HG02973 (cell line): ENCODE data around the gene HINT2.
A peak's percentile ranks its signal among the peaks of the same experiment; 100 is the strongest.

ENCODE experiments used
- ATAC-seq: cut with Tn5 transposase; IDR thresholded peaks from one replicate; pipeline ENCODE4 v1.9.1; 2021; ENCODE audit warnings: moderate library complexity; ENCODE audit not compliant: unreplicated experiment

Gene HINT2

DNA sequence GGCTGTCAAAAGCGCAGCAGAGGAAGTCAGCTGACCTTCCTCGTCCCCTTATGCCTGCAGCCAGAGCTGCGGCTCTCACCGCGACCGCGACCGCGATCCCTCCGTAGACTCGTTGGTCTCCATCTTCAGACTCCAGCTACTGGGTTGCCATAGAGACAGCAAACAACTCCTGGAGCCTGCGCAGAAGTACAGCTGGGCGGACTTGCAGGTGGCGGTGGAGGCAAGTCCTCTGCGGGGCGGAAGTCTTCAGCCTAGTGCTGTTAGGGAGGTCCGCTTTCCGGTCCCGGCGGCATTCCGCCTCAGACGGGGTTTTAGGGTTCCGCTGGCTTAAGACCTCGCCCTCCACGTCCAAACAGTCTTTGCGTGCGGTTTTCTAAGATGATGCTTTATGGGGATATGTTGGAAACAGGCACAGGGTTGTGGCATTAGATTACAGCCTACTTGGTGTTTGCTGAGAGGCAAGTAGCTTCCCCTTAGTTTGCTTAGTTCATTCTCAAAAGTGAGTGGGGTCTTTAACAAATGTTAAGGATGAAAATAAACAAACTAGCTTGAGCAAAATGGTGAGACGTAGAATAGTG is 2.7 kb downstream of the HINT2 start, which contains the start of gene SPAG8:
Gene SPAG8, minus strand, starts transcription at position 238 of the 578 bp plus-strand sequence. Its CDS starts 115 bp downstream, at position 123.
- peak; percentile 54 for ATAC-seq

DNA sequence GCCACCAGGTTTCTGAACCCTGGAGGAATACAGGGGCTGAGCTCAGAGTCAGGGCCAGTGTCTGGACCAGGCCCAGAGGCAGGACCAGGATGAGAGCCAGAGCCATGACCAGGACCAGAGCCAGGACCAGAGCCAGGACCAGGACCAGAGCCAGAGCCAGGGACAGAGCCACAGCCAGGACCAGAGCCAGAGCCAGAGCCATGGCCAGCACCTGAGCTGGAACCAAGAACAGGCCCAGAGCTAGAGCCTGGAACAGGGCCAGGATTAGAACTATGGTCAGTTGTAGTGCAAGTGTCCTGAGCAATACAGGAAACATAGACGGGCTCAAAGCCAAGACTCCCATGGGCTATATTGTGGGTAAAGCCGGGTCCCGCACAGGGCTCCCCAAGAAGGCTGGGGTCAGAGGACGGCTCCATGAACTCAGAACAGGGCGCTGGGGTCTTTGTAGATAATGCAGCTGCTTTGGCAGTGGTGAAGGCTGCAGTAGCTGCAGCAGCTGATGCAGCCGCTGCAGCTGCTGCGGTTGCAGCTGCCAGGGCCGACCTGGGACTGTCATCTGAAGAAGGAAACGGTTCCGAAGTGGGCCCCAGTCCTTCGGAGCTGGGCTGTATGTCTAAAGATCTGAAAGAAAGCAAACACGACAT is 3.3 kb downstream of the HINT2 start:
- ATAC-seq, result no peak

DNA sequence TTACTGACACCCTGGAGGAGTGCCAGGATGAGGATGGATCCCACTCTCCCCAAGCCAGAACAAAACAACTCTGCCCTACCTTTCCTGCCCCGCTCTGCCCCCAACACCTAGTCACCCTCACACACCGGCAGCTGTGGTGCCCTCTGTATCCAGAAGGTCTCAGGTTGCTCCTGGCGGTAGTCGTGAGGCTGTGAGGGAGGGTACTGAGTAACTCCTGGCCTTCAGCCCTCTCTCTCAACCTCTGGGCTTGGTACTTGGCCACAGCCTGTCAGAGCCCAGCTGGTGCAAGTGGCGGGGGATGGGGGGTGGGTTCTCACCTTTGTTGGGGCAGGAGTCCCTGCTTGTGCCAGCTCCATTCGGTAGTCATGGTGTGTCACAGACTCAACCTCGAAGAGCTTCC is 4.7 kb downstream of the HINT2 start:
- ATAC-seq, result no peak

DNA sequence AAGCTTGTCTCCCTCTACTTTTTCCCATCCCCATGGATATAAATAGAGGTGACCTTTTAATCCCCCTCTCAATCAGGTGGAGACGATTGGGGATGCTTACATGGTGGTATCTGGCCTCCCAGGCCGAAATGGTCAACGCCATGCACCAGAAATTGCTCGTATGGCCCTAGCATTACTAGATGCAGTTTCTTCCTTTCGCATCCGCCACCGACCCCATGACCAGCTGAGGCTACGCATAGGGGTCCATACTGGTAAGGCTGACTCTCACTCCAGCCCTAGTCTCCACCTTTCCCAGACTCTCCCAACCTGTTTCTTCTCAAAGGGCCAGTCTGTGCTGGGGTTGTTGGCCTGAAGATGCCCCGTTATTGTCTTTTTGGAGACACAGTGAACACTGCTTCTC is 6.4 kb downstream of the HINT2 start:
- ATAC-seq, result no peak

DNA sequence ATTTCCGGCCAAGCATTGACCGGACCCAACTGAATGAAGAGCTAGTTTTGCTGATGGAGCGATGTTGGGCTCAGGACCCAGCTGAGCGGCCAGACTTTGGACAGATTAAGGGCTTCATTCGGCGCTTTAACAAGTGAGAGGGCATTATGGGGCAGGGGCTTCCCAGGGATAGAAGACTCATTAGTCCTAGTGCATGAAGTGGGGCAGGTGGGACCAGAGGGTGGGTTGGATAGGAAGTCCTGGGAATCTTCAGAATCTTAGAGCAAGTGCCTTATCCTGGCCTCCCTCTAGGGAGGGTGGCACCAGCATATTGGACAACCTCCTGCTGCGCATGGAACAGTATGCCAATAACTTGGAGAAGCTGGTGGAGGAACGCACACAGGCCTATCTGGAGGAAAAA is 8.7 kb downstream of the HINT2 start:
- ATAC-seq, result no peak

DNA sequence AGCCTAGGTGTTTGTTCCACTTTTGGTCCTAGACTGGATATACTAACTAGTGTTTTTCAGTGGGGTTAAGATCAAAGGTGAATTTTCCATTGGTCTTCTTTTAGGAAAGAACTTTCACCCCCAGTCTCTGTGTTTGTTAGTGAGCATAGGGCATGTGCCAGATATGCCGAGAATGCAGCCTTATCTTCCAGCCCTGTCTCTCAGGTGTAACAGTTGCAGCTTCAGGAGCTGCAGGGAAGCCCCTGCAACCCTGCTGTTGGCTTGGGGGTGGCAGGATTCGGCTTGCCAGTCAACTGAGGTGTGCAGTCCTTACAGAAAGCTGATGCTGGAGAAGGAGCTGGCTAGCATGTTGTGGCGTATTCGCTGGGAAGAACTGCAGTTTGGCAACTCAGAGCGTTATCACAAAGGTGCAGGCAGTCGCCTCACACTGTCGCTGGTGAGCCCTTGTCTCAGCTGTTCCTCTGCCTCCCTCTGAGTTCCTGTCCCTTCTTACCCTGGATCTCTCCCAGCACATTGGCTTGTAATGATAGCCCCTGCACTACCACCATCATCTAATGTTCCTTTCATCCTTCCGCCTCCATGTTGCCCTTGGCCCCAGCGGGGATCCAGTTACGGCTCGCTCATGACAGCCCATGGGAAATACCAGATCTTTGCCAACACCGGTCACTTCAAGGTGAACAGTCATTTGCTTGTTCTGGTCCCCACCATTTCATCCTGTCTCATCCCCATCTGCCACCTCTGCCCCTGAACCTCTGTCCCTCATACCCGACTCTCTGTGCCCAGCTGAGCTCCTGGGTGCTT is 13.3 kb downstream of the HINT2 start:
- no peak for ATAC-seq

DNA sequence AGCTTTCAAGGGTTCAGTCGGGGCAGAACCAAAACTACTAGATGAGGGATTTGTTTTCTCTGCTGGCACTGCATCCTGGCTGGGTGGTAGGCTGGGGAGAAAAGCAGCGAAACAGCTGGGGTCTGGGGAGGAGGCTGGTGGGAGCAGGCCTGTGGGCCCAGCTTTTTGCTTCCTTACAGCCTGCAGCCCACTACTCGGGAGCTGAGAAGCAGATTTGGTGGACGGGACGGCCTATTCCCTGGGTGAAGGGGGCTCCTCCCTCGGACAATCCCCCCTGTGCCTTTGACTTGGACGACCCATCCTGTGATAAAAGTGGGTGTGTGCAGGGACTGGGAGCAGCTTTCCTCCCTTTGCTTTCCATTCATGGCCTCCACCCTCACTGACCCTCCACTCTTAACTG is 14.3 kb downstream of the HINT2 start:
- ATAC-seq, result no peak

DNA sequence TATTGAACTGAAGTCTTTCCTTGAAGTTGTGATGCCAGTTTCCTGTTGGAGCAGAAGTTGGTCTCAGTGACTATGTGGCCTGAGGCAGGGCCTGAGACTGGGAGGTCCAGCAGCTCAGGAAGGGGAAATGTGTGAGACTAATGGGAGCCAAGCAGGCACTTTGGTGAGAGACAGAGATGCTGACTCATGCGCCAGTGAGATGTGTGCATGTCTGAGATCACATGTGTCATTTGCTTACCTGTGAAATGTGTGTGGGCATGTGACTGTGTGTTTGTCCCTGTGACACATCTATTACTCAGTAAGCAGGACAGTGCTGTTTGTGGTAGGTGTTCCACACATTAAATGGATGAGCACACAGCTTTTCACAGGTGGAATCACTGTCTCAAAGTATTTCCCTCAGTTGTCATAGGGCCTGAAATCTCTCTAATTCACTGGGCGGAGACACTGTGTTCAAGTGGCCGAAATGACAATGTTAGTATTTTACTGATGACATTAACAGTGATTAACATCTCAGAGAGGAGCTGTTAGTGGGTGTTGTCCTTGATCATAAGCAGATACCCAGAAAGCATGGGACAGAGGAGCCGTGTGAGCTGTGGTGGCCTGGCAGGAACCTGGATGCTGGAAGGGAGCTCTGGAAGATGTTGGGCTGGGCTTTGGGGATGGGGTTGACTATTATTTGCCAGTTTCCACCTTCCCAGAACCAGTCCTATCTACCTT is 16.0 kb downstream of the HINT2 start:
- peak; percentile 55 for ATAC-seq

DNA sequence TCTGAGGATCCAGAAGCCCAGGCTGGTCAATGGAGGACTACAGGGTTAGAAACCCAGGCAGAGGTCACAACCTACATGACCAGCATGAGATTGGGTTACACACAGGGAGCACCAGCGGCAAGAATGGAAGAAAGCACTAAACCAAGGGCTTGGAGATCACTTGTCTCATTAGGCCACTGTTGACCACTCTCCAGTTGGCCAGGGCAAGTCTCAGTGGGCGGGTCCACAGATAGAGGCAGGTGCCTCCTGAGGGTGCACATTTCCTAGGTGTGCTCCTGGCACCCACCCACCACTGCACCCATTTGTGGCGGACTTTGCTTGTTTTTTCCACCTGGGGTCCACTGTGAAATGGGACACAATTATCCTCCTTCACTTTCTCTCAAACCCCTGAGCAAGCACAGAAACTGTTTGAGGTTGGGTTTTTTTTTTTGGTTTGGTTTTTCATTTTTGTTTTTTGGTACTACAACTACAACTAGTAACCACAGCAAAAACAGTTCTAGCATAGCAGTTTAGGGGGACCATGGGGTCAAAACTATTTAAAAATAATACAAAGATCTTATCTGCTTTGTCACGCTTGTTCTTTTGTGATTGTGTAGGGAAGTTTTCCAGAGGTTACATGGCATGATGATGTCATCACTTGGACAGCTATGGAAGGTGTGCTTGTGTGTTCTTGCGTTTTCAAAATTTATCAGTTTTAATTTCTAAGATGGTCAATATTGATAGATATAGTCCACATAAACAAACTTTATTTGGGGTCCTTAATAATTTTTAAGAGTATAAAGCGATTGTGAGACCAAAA is 17.3 kb downstream of the HINT2 start:
- no peak for ATAC-seq

DNA sequence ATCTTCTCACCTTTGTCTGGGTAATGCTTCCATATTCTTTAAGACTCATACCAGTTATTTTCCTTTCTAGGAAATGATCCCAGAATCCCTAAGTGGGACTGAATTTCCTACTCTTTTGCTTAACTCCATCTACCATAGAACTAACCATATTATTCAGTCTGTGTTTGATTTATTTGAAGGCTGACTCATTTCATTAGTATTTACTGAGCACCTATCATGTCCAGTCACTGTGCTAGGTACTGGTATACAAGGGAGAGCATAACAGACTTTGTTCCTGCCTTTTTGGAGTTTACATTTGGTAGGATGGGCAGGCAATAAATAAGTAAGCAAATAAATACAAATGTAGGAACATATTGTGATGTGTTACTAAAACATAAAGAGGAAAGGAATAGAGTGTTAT is 19.1 kb downstream of the HINT2 start:
- no peak for ATAC-seq

DNA sequence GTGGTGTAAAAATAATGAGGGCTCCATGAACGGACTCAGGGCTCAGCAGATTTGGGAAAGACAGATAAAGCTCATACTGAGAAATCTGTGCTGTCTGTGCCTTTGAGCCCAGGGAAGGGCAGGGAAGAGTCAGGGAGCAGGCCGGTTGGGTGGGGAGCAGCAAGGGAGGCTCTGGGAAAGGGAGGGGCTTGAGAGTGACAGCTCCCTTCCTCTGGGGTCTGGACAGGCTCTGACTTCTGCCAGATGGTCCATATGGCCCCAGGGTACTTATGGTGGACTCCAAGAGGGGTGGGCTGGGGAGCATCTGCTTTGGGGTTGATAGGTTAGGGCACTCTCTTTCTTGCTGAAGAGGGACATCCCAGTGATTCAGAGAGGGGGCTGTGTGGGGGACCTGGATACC is 21.4 kb downstream of the HINT2 start:
- ATAC-seq, result no peak

DNA sequence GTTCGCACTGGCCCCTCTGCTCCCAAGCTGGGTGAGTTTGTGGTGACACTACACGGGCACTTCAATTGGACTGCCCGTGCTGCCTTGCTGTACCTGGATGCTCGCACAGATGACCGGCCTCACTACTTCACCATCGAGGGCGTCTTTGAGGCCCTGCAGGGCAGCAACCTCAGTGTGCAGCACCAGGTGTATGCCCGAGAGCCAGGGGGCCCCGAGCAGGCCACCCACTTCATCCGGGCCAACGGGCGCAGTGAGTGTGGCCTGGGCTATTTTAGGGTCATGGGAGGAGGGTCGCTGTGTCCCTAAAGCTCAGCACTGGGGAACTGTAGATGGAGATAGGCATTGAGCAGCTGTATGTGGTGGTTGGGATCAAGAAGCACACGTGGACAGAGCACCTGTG is 22.0 kb downstream of the HINT2 start:
- ATAC-seq, result no peak

DNA sequence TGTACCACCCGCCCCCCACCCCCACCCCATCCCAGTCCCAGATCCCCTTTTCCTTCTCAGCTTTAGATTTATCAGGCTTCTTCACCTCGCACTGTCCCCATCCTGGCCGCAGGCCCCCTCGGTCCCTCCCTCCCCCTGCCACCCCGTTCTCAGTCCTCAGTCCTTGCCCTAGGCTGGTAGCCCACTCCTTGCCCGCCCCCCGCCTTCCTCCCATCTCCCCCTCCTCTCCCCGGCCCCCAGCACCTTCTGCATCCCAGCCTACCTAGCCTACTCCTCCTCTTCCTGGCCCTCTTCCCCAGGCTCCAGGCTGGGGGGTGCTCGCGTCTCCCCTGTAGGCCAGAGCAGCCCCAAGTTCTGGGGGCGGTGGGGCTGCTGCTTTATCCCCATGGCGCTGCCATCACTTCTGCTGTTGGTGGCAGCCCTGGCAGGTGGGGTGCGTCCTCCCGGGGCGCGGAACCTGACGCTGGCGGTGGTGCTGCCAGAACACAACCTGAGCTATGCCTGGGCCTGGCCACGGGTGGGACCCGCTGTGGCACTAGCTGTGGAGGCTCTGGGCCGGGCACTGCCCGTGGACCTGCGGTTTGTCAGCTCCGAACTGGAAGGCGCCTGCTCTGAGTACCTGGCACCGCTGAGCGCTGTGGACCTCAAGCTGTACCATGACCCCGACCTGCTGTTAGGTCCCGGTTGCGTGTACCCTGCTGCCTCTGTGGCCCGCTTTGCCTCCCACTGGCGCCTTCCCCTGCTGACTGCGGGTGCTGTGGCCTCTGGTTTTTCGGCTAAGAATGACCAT is 22.6 kb downstream of the HINT2 start:
- ATAC-seq, result no peak

DNA sequence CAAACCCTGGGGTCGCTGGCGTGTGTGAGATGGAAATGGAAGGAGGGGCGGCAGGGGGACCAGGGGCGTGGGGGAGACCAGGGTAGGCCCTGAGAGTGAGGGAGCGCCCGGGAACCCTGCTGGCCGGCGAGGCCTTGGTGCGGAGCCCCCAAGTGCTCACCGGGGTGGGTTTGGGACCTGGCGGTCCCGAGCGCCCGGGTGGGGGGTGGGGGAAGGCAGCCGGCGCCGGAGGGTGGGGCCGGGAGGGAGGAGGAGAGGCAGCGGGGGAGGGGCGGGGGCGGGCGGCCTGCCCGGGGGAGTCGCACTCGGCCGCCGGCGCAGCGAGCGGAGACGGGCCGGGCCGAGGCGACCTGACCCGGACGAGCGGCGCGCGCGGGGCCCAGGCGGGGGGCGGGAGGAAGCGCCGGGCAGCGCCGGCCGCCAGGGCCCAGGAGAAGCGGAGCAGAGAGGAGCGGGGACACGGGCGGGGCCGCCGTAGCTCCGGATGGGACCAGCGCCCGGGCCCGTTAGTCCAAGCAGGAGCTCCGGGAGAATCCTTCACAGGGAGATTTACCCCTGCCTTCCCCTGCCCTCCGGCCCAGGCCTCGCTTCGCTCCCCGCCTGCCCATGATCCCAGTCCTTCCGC is 23.4 kb downstream of the HINT2 start, which contains the start of gene NPR2:
Gene NPR2, plus strand, starts transcription at position 295 of the 625 bp plus-strand sequence. CDS start 818 bp downstream, outside the sequence.
- ATAC-seq, result no peak

DNA sequence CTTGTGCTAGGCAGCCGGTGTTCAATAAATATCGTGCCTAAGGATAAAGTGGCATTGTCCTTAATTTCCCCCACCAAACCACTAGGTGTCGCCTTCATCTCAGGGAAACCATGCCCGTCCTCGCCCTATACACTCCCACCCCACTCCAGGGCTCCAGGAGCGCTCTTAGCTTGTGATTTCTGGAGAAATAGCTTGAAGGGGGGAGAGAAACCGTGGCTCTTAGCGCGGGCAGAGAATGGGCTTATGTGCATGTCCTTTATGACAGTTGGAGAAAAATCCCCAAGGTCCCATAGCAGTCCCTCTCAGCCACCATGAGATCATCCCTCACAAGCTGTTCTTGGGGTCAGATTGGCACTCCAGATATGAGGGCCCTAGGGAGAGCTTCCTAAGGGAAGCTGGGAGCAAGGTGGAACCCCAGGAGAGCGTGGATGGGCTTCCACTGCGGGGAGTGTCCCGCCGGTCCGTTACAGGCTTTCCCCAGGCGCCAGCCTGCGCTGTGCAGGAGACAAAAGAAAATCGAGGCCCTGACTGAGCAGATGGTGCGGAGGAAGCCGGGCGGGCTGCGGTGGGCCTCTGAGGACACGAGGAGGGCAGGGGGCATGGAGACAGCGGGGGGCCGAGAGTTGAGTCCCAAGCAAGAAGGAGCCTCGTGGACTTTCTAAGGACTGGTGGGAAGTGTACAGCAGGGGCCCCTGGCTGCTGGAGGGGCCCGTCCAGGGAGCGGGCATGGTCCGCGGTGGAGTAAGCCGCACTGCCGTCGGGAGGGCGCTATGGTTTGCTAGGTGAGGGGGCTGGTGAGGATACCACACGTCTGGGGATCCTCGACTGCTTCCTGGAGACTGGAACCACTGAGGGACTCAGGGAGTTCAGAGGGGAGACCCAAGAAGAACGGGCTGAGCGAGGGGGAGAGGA is 24.2 kb downstream of the HINT2 start:
- ATAC-seq, result no peak

DNA sequence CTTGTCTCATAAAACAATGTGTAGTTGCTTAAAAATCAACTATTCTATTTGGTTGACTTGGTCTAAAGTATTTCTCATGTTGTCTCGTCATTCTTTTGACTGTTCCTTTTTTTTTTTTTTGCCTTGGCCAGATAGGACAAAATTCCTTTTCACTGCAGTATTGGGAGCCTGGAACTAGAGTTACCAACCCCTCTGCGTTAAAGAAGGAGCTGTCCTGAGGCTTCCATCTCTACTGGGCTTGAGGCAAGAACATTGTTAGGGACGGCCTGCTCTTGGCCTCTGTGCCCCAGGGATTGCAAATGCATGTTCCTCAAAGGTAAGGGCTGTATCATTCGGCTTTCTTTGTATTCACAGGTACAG is 24.8 kb downstream of the HINT2 start:
- ATAC-seq, result no peak

DNA sequence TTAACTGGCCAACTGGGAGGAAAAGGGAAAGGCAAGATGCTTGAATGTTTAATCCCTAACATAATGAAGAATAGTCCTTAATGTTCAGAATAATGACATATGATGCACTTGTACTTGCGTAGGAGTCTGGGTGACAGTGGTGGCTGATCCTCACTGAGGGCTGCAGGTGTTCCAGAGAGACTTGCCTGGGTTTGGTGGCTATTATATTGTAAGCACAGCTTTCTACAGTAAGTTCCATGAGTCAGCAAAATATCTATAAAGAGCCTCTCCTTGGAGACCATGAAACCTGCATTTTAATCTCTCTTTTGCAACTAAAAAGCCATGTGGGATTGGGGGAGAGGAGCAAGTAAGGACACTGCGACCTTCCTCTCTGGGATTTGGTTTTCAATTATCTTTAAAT is 25.3 kb downstream of the HINT2 start:
- ATAC-seq, result no peak

DNA sequence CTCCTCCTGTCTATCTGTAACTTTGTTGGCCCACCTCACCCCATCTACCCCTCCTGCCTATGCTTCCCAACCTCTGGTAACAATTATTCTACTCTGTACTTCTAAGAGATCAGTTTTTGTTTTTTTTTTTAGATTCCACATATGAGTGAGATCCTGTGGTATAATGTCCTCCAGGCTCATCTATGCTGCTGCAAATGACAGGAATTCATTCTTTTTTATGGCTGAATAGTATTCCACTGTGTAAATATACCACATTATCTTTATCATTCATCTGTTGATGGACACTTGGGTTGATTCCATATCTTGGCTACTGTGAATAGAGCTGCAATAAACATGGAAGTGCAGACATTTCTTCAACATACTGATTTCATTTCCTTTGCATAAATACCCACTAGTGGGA is 31.4 kb downstream of the HINT2 start:
- no peak for ATAC-seq
